H1 (cell line): ENCODE results near the gene DBH. TPM values are rescaled to one million over a fixed set of nuclear protein-coding genes. Genes with fewer than 3 reads are reported as not detected.
A peak's percentile ranks its signal among the peaks of the same experiment; 100 is the strongest.

ENCODE experiments used
- CTCF ChIA-PET: fragments of 300-600 bp; sonication (Branson Sonifier 250); formaldehyde crosslinking; loops from one replicate; lab custom pipeline; 2021; ENCODE audit not compliant: partially characterized antibody; lab: Charles Lee
- POLR2A ChIA-PET: fragments of 300-600 bp; sonication (Branson Sonifier 250); formaldehyde crosslinking; loops from one replicate; lab custom pipeline; 2021; ENCODE audit warnings: inconsistent platforms; ENCODE audit not compliant: partially characterized antibody; lab: Charles Lee
- DNase-seq, 2 experiments: peaks; one replicate each; pipeline versions ENCODE4 v3.0.0 to v3.0.0-alpha.2; 2010 to 2022; ENCODE audit warnings: low spot score in 2 of 2, low read depth in 1 of 2, mixed read lengths in 1 of 2
- FAIRE-seq: peaks from 2 replicates; lab custom pipeline; 2011; peaks lifted over from hg19 to GRCh38; lab: Jason Lieb, UNC
- H2AFZ ChIP-seq: 2 replicates; pipeline ENCODE4 v1.8.1; 2012; ENCODE audit warnings: low read length, inconsistent platforms
- H2AK5ac ChIP-seq: 2 replicates; pipeline ENCODE4 v1.6.1; 2013; ENCODE audit warnings: low read depth, low read length
- H2BK120ac ChIP-seq: replicated peaks from 2 replicates; pipeline ENCODE3; 2013; ENCODE audit warnings: low read depth, low read length, inconsistent platforms
- H2BK12ac ChIP-seq: 2 replicates; pipeline ENCODE4 v1.6.1; 2013; ENCODE audit warnings: low read depth, low read length
- H2BK15ac ChIP-seq: 2 replicates; pipeline ENCODE4 v1.6.1; 2013; ENCODE audit warnings: low read length
- H2BK20ac ChIP-seq: 2 replicates; pipeline ENCODE4 v1.6.1; 2013; ENCODE audit warnings: low read length
- H2BK5ac ChIP-seq: 2 replicates; pipeline ENCODE4 v1.6.1; 2013; ENCODE audit warnings: low read depth, low read length
- H3K14ac ChIP-seq: 2 replicates; pipeline ENCODE4 v1.6.1; 2013; ENCODE audit warnings: inconsistent platforms; ENCODE audit not compliant: insufficient read length
- H3K18ac ChIP-seq: 2 replicates; pipeline ENCODE4 v1.6.1; 2013; ENCODE audit warnings: low read length; ENCODE audit errors: extremely low read depth
- H3K23ac ChIP-seq: 2 replicates; pipeline ENCODE4 v1.6.1; 2013; ENCODE audit warnings: inconsistent platforms; ENCODE audit not compliant: insufficient read length
- H3K23me2 ChIP-seq: 2 replicates; pipeline ENCODE4 v1.6.1; 2013; ENCODE audit warnings: low read depth, low read length
- H3K27ac ChIP-seq: 2 replicates; pipeline ENCODE4 v1.6.1; 2011; ENCODE audit warnings: low read depth, low read length, inconsistent platforms
- H3K27me3 ChIP-seq, 4 experiments: replicated peaks in 1 of 4; 1 replicate in 1 of 4; 2 replicates in 3 of 4; pipeline versions ENCODE4 v1.6.1 to v1.8.1; 2011 to 2013; ENCODE audit warnings: low read length in 3 of 4, mild to moderate bottlenecking in 3 of 4, inconsistent platforms in 2 of 4, mixed read lengths in 2 of 4, moderate library complexity in 1 of 4; ENCODE audit not compliant: control insufficient read depth in 3 of 4, insufficient read depth in 3 of 4; ENCODE audit errors: extremely low read depth in 1 of 4
- H3K36me3 ChIP-seq, 4 experiments: 2 replicates each; pipeline versions ENCODE4 v1.6.1 to v1.8.1; 2011 to 2013; ENCODE audit warnings: mild to moderate bottlenecking in 4 of 4, low read length in 3 of 4, moderate library complexity in 2 of 4, control low read depth in 1 of 4, inconsistent platforms in 1 of 4; ENCODE audit not compliant: insufficient read depth in 4 of 4, control insufficient read depth in 2 of 4
- H3K4ac ChIP-seq: replicated peaks from 2 replicates; pipeline ENCODE3; 2013; ENCODE audit warnings: low read length, low read depth, mixed read lengths, inconsistent platforms; ENCODE audit not compliant: insufficient read length
- H3K4me1 ChIP-seq, 4 experiments: replicated peaks in 1 of 4; 1 replicate in 1 of 4; 2 replicates in 3 of 4; pipeline versions ENCODE4 v1.6.1 to v1.8.1; 2011 to 2013; ENCODE audit warnings: low read length in 3 of 4, inconsistent platforms in 2 of 4, mixed read lengths in 1 of 4; ENCODE audit not compliant: insufficient read depth in 4 of 4, control insufficient read depth in 3 of 4
- H3K4me2 ChIP-seq, 2 experiments: 2 replicates each; pipeline versions ENCODE4 v1.6.1 to v1.8.1; 2011 to 2013; ENCODE audit warnings: low read depth in 2 of 2, low read length in 2 of 2, control low read depth in 1 of 2, inconsistent platforms in 1 of 2, mild to moderate bottlenecking in 1 of 2; ENCODE audit not compliant: insufficient read depth in 1 of 2
- H3K4me3 ChIP-seq, 4 experiments: fragments of 200-600, 300-600 bp in 1 of 4; sonication (generic), shearing (Covaris generic), sonication (Bioruptor Twin) in 1 of 4; 2 replicates each; pipeline versions ENCODE4 v1.5.1 to v1.8.1; 2011 to 2016; ENCODE audit warnings: low read length in 4 of 4, low read depth in 3 of 4, control low read depth in 2 of 4, inconsistent platforms in 2 of 4, mild to moderate bottlenecking in 2 of 4, mixed read lengths in 1 of 4, moderate library complexity in 1 of 4; ENCODE audit not compliant: insufficient read depth in 2 of 4; ENCODE audit errors: extremely low read depth in 1 of 4
- H3K56ac ChIP-seq: replicated peaks from 2 replicates; pipeline ENCODE3; 2013; ENCODE audit warnings: low read depth, mild to moderate bottlenecking, mixed read lengths, low read length, inconsistent platforms; ENCODE audit not compliant: insufficient read length
- H3K79me1 ChIP-seq: 2 replicates; pipeline ENCODE4 v1.6.1; 2013; ENCODE audit warnings: low read depth, low read length, control low read depth
- H3K79me2 ChIP-seq, 2 experiments: 2 replicates each; pipeline versions ENCODE4 v1.6.1 to v1.8.1; 2012 to 2013; ENCODE audit warnings: low read length in 2 of 2, mild to moderate bottlenecking in 2 of 2, inconsistent platforms in 1 of 2; ENCODE audit not compliant: insufficient read depth in 2 of 2, control insufficient read depth in 1 of 2
- H3K9ac ChIP-seq, 4 experiments: replicated peaks in 1 of 4; 1 replicate in 1 of 4; 2 replicates in 3 of 4; pipeline versions ENCODE4 v1.6.1 to v1.8.1; 2011 to 2013; ENCODE audit warnings: low read depth in 3 of 4, low read length in 3 of 4, control low read depth in 2 of 4, mild to moderate bottlenecking in 2 of 4, moderate library complexity in 2 of 4, inconsistent platforms in 1 of 4; ENCODE audit errors: extremely low read depth in 1 of 4
- H3K9me3 ChIP-seq, 2 experiments: 2 replicates each; pipeline versions ENCODE4 v1.6.1 to v1.8.1; 2012 to 2013; ENCODE audit warnings: mild to moderate bottlenecking in 2 of 2, moderate library complexity in 2 of 2, control low read depth in 1 of 2, inconsistent platforms in 1 of 2, low read depth in 1 of 2, low read length in 1 of 2, mixed read lengths in 1 of 2; ENCODE audit not compliant: insufficient read depth in 2 of 2
- H4K20me1 ChIP-seq, 2 experiments: replicated peaks in 1 of 2; 2 replicates each; pipeline versions ENCODE3 to v1.8.1; 2011 to 2013; ENCODE audit warnings: inconsistent platforms in 2 of 2, low read length in 2 of 2, mild to moderate bottlenecking in 1 of 2; ENCODE audit not compliant: insufficient read depth in 2 of 2, control insufficient read depth in 1 of 2
- H4K5ac ChIP-seq: 2 replicates; pipeline ENCODE4 v1.6.1; 2013; ENCODE audit warnings: low read length, low read depth, mixed read lengths, inconsistent platforms; ENCODE audit not compliant: insufficient read length
- H4K8ac ChIP-seq: 2 replicates; pipeline ENCODE4 v1.8.0; 2013; ENCODE audit warnings: mild to moderate bottlenecking, moderate library complexity, low read length, inconsistent platforms; ENCODE audit not compliant: insufficient read depth; ENCODE audit errors: extremely low read depth
- H4K91ac ChIP-seq: replicated peaks from 2 replicates; pipeline ENCODE3; 2013; ENCODE audit warnings: low read length, mixed read lengths, inconsistent platforms; ENCODE audit not compliant: insufficient read length
- BRCA1 ChIP-seq: IDR thresholded peaks from 2 replicates; pipeline ENCODE4 v1.6.1; 2012; ENCODE audit warnings: low read depth, low read length, improper control_type of control experiment
- CBX8 ChIP-seq: fragments of 300-800, 300-1000 bp; sonication (generic); IDR thresholded peaks from 2 replicates; pipeline ENCODE4 v1.7.1; 2016; ENCODE audit warnings: low read depth, low read length, borderline replicate concordance
- CHD2 ChIP-seq: IDR thresholded peaks from 2 replicates; pipeline ENCODE4 v1.6.1; 2012; ENCODE audit warnings: low read length, improper control_type of control experiment
- EZH2 ChIP-seq: fragments of 200-600 bp; sonication (generic); IDR thresholded peaks from 2 replicates; pipeline ENCODE4 v1.7.1; 2012; ENCODE audit warnings: low read depth, mild to moderate bottlenecking, moderate library complexity, low read length, inconsistent platforms; ENCODE audit not compliant: severe bottlenecking
- JUND ChIP-seq: IDR thresholded peaks from 2 replicates; pipeline ENCODE4 v1.6.1; 2011; ENCODE audit warnings: mild to moderate bottlenecking, improper control_type of control experiment, low read length
- KDM4A ChIP-seq: IDR thresholded peaks from one replicate; pipeline ENCODE4 v1.7.1; 2012; ENCODE audit warnings: low read depth, mild to moderate bottlenecking, moderate library complexity, low read length, inconsistent platforms; ENCODE audit not compliant: severe bottlenecking
- KDM5A ChIP-seq: fragments of 200-600 bp; IDR thresholded peaks from 2 replicates; pipeline ENCODE4 v1.7.1; 2012; ENCODE audit warnings: mild to moderate bottlenecking, low read length, inconsistent platforms, mixed read lengths
- POLR2A ChIP-seq, 2 experiments: IDR thresholded peaks; 1 replicate in 1 of 2; 2 replicates in 1 of 2; pipeline ENCODE4 v1.6.1; 2011; ENCODE audit warnings: low read depth in 2 of 2, low read length in 2 of 2, mild to moderate bottlenecking in 2 of 2; ENCODE audit errors: control extremely low read depth in 1 of 2
- POU5F1 ChIP-seq: IDR thresholded peaks from 2 replicates; pipeline ENCODE4 v1.6.1; 2011; ENCODE audit warnings: low read depth, mild to moderate bottlenecking, low read length, moderate library complexity
- SP2 ChIP-seq: IDR thresholded peaks from 2 replicates; pipeline ENCODE4 v1.6.1; 2012; ENCODE audit warnings: mild to moderate bottlenecking, low read length, inconsistent platforms
- SP4 ChIP-seq: IDR thresholded peaks from 2 replicates; pipeline ENCODE4 v1.6.1; 2012; ENCODE audit warnings: low read length, inconsistent platforms
- SUZ12 ChIP-seq: fragments of 200-600 bp; sonication (generic); IDR thresholded peaks from 2 replicates; pipeline ENCODE4 v1.6.1; 2012; ENCODE audit warnings: mild to moderate bottlenecking, inconsistent platforms, low read length, moderate library complexity, mixed read lengths
- TAF1 ChIP-seq: IDR thresholded peaks from 2 replicates; pipeline ENCODE4 v1.6.1; 2011; ENCODE audit warnings: mild to moderate bottlenecking, low read depth, low read length
- TAF7 ChIP-seq: optimal IDR thresholded peaks from 2 replicates; pipeline ENCODE3; 2011; ENCODE audit warnings: low read depth, mild to moderate bottlenecking, inconsistent platforms, low read length, moderate library complexity, borderline replicate concordance
- WGBS, 2 experiments: shearing (Covaris generic) in 1 of 2; methylation state at CpG; one replicate each; pipeline versions ENCODE4 v1.1.6 to v1.1.7; 2013 to 2015; ENCODE audit warnings: low lambda C conversion rate in 2 of 2, mixed read lengths in 2 of 2, inconsistent platforms in 1 of 2, low coverage in 1 of 2, missing lambda C conversion rate in 1 of 2; ENCODE audit not compliant: insufficient replicate concordance in 2 of 2, insufficient coverage in 1 of 2, insufficient read length in 1 of 2; ENCODE audit errors: extremely low coverage in 1 of 2, missing lambda C conversion rate in 1 of 2; 5-methylcytosine and 5-hydroxymethylcytosine counted together
- polyA plus RNA-seq, 7 experiments: library from polyadenylated mRNA; depleted of rRNA in 3 of 7; stranded (reverse) in 5 of 7; unstranded in 2 of 7; fragments of >200 nt in 5 of 7; fragments of 200-250 nt in 2 of 7; gene quantifications; 1 replicate in 5 of 7; 2 replicates in 1 of 7; 4 replicates in 1 of 7; pipeline versions ENCODE4 v1.2.1 to v1.2.3, GENCODE V29; 2011 to 2013; ENCODE audit warnings: missing spikeins in 2 of 7, mixed read lengths in 2 of 7
- total RNA-seq: library from RNA; stranded (reverse); fragmentation: NEBNext Ultra II Directional; extraction: Animal tissue kit (Norgen Biotek cat#: 25700); gene quantifications from 2 replicates; pipeline ENCODE4 v1.2.1, GENCODE V29; 2021

The DBH gene
- total and polyA plus RNA-seq, 2 of the 8 experiments (the other 6 are each of a cell fraction or from before 2014, with no cell fraction given), result 0.18 TPM; not detected in 1

GRCh38 chr9:133634081-133634691 lies 2.0 kb upstream of the DBH start:
- no peak for FAIRE-seq
- H2AFZ ChIP-seq, result no peak overlapping the region
- TF ChIP-seq SP4 (no peak), CBX8 (no peak), SP2 (no peak), POLR2A (IDR thresholded peaks at IDR 0.05; ENCODE audit: control extremely low read depth in 1 of 2, low read depth in 2 of 2, low read length in 2 of 2) (no peak), POU5F1 (no peak), KDM4A (no peak), SUZ12 (no peak), KDM5A (no peak), BRCA1 (no peak), CHD2 (no peak), TAF7 (no peak), EZH2 (no peak), TAF1 (no peak), JUND (no peak)

More at GRCh38 chr9:133634081-133634691, 2.0 kb upstream of the DBH start:
- DNase-seq, result no peak
- Histone ChIP-seq H4K91ac (peak overlapping the region; percentile 18), H3K4me3 (no peak overlapping the region), H3K4me1 (peaks cover 0 to 28% (median 18%) of the 10 kb centered on the region in 4 experiments; a peak in 6 of 7 replicates), H3K4ac (no peak overlapping the region), H3K27ac (no peak overlapping the region), H4K8ac (no peak overlapping the region), H4K20me1 (peaks cover 0 to under 1% of the 10 kb centered on the region in 2 experiments), H3K23ac (no peak overlapping the region), H4K5ac (no peak overlapping the region), H3K36me3 (no peaks in the 10 kb centered on the region), H2BK12ac (peak overlapping the region; percentile 31; the same call in 1 of the 2 replicates), H3K23me2 (no peaks in the 10 kb centered on the region), H2AK5ac (no peak overlapping the region), H3K18ac (0 out of 2 replicates have a peak overlapping the region, but pooled peaks have one; percentile 34), H3K56ac (no peak overlapping the region), H2BK5ac (peak overlapping the region; percentile 56; the same call in 1 of the 2 replicates), H3K9ac (no peak overlapping the region), H3K79me2 (no peaks in the 10 kb centered on the region), H3K79me1 (no peaks in the 10 kb centered on the region), H3K4me2 (peak overlapping the region in 1 of 2 experiments; percentile 40; a peak in 1 of 4 replicates), H2BK120ac (no peak overlapping the region), H2BK20ac (no peak overlapping the region), H2BK15ac (no peak overlapping the region), H3K9me3 (no peaks in the 10 kb centered on the region), H3K27me3 (no peaks in the 10 kb centered on the region; a peak in 1 of 7 replicates), H3K14ac (no peak overlapping the region)
- CTCF ChIA-PET, result interaction anchor here (0.9 to 2.4 kb wide), 8 partner anchors 13 to 139 kb away, joined by 3 to 7 read pairs (median 4); no protein-coding TSS in a partner anchor
- WGBS, 2 experiments, result 71% methylated on average over 24 of the region's 24 CpGs; no CpG with 5 or more reads in 1 of the 2 experiments
- POLR2A ChIA-PET, result no interaction called here
